Tibial nerve (tissue), 4 donors: Measurements from ENCODE around the gene RAI14.

Experiments used
- CTCF ChIP-seq, 5 experiments: fragments of 200-600 bp in 3 of 5; fragments of 450-650 bp in 2 of 5; sonication (generic) in 3 of 5; IDR thresholded peaks; one replicate each; pipeline ENCODE4 v1.5.1; 2016 to 2019; ENCODE audit warnings: antibody characterized with exemption in 5 of 5, mild to moderate bottlenecking in 3 of 5, moderate library complexity in 2 of 5
- EP300 ChIP-seq, 2 donors: sonication (generic); formaldehyde crosslinking; IDR thresholded peaks; one replicate each; pipeline ENCODE4 v1.6.1; 2017; ENCODE audit warnings: antibody characterized with exemption in 2 of 2, mild to moderate bottlenecking in 1 of 2
- POLR2A ChIP-seq, 2 donors: fragments of 450-650 bp; IDR thresholded peaks; one replicate each; pipeline ENCODE4 v1.6.1; 2017; ENCODE audit warnings: antibody characterized with exemption in 2 of 2, mild to moderate bottlenecking in 2 of 2, moderate library complexity in 2 of 2

DNA sequence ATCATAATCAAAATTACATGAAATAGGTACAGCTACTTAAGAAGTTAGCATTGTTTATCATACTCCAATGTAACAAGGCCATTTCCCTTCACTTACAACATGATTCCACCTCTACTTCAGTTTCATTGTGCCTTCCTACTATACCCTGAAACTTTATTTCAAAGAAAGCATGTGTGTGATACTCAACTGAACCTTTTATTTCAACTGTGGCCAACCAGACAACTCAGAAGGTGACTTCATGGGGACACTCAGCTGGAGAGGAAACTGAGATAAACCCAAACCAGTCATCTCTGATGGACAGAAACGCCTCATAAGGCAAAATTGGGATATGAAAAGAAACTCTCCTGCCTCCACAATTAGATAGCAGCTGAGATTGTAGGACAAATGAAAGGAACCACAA is 177.0 kb downstream of the RAI14 start:
- no peak for TF ChIP-seq POLR2A (IDR thresholded peaks at IDR 0.05)
- no peak for TF ChIP-seq CTCF (IDR thresholded peaks at IDR 0.05)
- no peak for TF ChIP-seq EP300 (IDR thresholded peaks at IDR 0.05)
